MCF 10A (cell line): ENCODE results near the gene ABHD10. TPM values are rescaled to one million over a fixed set of nuclear protein-coding genes. Genes with fewer than 3 reads are reported as not detected.

ENCODE experiments used
- BruUV-seq: library from RNA; stranded (reverse); fragments of 400-500 nt; replicated peaks from 2 replicates; lab custom pipeline; 2021; lab: Mats Ljungman, UMichigan
- CTCF ChIA-PET: fragments of 300-600 bp; sonication (Branson Sonifier 250); formaldehyde crosslinking; extraction: SDS; loops from one replicate; lab custom pipeline; 2021; ENCODE audit warnings: antibody characterized with exemption, inconsistent platforms; lab: Yijun Ruan, JAX
- POLR2A ChIA-PET: fragments of 300-600, 350-650 bp; sonication (Branson Sonifier 250); formaldehyde crosslinking; extraction: SDS; loops from one replicate; lab custom pipeline; 2020; ENCODE audit warnings: antibody characterized with exemption, inconsistent platforms; lab: Yijun Ruan, JAX
- DNase-seq: peaks from one replicate; pipeline ENCODE4 v3.0.0-alpha.2; 2018; ENCODE audit not compliant: unreplicated experiment
- H3K27ac Mint-ChIP-seq: one replicate; pipeline ENCODE4 v1.8.0; 2022; ENCODE audit warnings: mild to moderate bottlenecking, low read depth, mixed read lengths; ENCODE audit not compliant: unreplicated experiment
- H3K27me3 Mint-ChIP-seq: one replicate; pipeline ENCODE4 v1.8.0; 2022; ENCODE audit warnings: mixed read lengths; ENCODE audit not compliant: insufficient read depth, unreplicated experiment
- H3K36me3 Mint-ChIP-seq: one replicate; pipeline ENCODE4 v1.8.0; 2022; ENCODE audit warnings: mild to moderate bottlenecking, moderate library complexity, mixed read lengths; ENCODE audit not compliant: insufficient read depth, unreplicated experiment
- H3K4me1 Mint-ChIP-seq: one replicate; pipeline ENCODE4 v1.8.0; 2022; ENCODE audit warnings: mixed read lengths; ENCODE audit not compliant: insufficient read depth, unreplicated experiment
- H3K4me3 Mint-ChIP-seq: one replicate; pipeline ENCODE4 v1.8.0; 2022; ENCODE audit warnings: mild to moderate bottlenecking, moderate library complexity, mixed read lengths; ENCODE audit not compliant: unreplicated experiment
- H3K9me3 Mint-ChIP-seq: one replicate; pipeline ENCODE4 v1.8.0; 2022; ENCODE audit warnings: mixed read lengths; ENCODE audit not compliant: unreplicated experiment
- CTCF ChIP-seq: fragments of 200-600 bp; IDR thresholded peaks from one replicate; pipeline ENCODE4 v1.8.0; 2022; ENCODE audit warnings: antibody characterized with exemption, mild to moderate bottlenecking; ENCODE audit not compliant: unreplicated experiment
- intact Hi-C: fragments of 100-400 bp; cut with micrococcal nuclease; formaldehyde crosslinking; loops from 2 replicates; pipeline ENCODE4 v1.14.1; 2022
- total RNA-seq: library from RNA; stranded (reverse); gene quantifications from 2 replicates; pipeline ENCODE4 v1.2.3, GENCODE V29; 2022

Gene ABHD10
- total RNA-seq, 1 experiment from 2014 or later: 34.1 TPM

DNA sequence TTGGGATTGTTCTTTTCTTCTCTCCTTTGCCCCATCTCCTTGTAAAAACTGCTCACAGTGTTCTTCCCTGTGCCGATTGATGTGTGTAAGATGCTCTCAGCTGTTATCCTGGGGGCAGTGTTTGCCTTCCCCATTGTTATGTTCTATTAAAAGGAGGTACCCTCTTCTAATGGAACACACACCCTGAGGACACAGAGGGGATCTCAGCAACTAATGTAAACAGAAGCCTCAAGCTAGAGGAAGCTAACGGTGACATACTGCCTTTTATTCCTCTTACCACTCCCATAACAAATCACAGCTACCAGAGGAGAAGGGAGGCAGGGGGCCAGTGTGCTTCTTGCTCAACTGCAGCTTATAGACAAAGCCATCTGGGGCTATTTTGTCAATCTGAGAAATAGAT is 22.1 kb downstream of the ABHD10 start:
- intact Hi-C loops: no loop called here
- no peak for TF ChIP-seq CTCF
- Mint-ChIP-seq H3K36me3 (no peaks in the 10 kb centered on the region), H3K27ac (no peak overlapping the region), H3K4me3 (no peak overlapping the region), H3K9me3 (no peaks in the 10 kb centered on the region), H3K4me1 (peaks cover 9% of the 10 kb centered on the region), H3K27me3 (no peaks in the 10 kb centered on the region)
- no peak for DNase-seq
- POLR2A ChIA-PET: interaction anchor here (0.6 to 1.2 kb wide), 4 partner anchors 8 to 69 kb away, joined by 3 read pairs; no protein-coding TSS in a partner anchor
- BruUV-seq: no TSS peak
- CTCF ChIA-PET: interaction anchor here (4.7 to 7.0 kb wide), 3 partner anchors 12 to 42 kb away, joined by 21 to 43 read pairs (median 31); no protein-coding TSS in a partner anchor

DNA sequence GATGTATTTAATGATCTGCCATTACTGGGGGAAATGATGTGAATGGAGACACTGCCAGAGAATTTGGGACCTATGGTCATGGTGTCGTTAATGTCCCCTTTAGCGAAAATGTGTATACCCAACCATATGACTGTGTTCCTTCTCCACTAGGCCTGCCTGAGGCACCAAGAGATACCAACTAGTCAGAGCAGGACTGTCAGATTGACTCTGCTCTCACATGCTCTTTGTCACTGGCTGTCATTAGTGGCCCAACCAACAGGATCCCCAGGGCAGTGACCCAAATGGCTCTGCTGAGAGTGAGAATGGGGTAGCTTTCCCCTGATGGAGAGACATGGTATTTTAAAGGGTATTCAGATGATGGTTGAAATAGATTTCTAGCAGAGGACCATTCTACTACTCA is 22.7 kb downstream of the ABHD10 start:
- intact Hi-C loops: no loop called here
- no peak for TF ChIP-seq CTCF
- Mint-ChIP-seq H3K4me3 (no peak overlapping the region), H3K36me3 (no peaks in the 10 kb centered on the region), H3K9me3 (no peaks in the 10 kb centered on the region), H3K4me1 (peaks cover 9% of the 10 kb centered on the region), H3K27me3 (no peaks in the 10 kb centered on the region), H3K27ac (no peak overlapping the region)
- CTCF ChIA-PET: interaction anchor here (0.7 to 7.0 kb wide), 4 partner anchors 11 to 499 kb away, joined by 3 to 43 read pairs (median 26); no protein-coding TSS in a partner anchor
- BruUV-seq: no TSS peak
- no peak for DNase-seq
- POLR2A ChIA-PET: interaction anchor here (0.6 to 1.2 kb wide), 3 partner anchors 9 to 68 kb away, joined by 3 read pairs; no protein-coding TSS in a partner anchor

DNA sequence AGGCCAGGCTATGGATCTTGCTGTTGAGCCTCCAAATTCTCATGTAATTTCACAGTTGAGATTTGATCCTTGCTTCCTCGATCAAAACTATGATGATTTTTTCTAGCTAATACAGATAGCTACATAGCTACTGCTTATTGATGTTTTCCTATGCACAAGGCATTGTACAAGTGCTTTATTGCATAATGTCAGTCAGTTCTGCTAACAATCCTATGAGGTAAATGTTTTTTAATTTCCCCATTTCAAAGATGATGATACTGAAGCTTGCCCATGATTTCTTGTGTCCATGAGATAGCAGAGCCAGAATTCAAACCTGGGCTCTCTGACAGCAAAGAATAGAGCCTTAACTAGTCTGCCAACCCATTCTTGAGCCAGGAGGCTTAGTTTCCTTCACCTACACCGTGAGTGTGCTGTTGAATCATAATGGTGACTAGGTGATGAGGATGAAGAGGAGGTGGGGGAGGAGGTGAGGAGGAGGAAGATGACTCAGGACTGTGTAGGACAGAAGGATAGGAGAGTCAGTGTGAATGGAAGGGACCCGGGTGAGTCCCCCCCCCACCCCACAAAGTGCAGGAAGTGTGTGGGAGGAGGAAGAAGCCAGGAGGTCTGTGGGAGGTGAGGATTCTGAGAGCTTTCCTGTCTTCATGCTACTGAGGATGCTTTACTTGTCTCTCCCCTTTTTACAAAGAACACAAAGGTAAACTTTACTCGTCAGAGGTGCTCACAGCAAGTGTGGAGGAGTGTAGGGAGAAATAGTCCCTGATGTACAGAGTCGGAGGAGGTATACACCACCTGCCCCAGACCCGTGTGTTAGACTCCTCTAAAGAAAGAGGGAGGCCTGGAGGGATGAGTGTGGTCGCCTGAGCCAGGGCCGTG is 23.5 kb downstream of the ABHD10 start:
- H3K27ac Mint-ChIP-seq: no peak overlapping the region
- TF ChIP-seq CTCF: no peak

More for the DNA sequence above, 23.5 kb downstream of the ABHD10 start:
- peak; percentile 56 for DNase-seq
- Mint-ChIP-seq H3K27me3 (no peaks in the 10 kb centered on the region), H3K4me3 (no peak overlapping the region), H3K36me3 (no peaks in the 10 kb centered on the region), H3K4me1 (peaks cover 9% of the 10 kb centered on the region), H3K9me3 (no peaks in the 10 kb centered on the region)
- BruUV-seq: no TSS peak
- intact Hi-C loops: no loop called here
- CTCF ChIA-PET: interaction anchor here (0.7 to 7.0 kb wide), 5 partner anchors 10 to 498 kb away, joined by 3 to 43 read pairs (median 21); no protein-coding TSS in a partner anchor
- POLR2A ChIA-PET: interaction anchor here (1.2 kb wide), 1 partner anchor 9 kb away, joined by 3 read pairs; no protein-coding TSS in a partner anchor
